ENCODE measurements around the gene RELT. TPM values are rescaled to one million over a fixed set of nuclear protein-coding genes. Genes with fewer than 3 reads are reported as not detected.

RELT gene
- total RNA-seq, 1 experiment from 2014 or later = 24.5 TPM

DNA sequence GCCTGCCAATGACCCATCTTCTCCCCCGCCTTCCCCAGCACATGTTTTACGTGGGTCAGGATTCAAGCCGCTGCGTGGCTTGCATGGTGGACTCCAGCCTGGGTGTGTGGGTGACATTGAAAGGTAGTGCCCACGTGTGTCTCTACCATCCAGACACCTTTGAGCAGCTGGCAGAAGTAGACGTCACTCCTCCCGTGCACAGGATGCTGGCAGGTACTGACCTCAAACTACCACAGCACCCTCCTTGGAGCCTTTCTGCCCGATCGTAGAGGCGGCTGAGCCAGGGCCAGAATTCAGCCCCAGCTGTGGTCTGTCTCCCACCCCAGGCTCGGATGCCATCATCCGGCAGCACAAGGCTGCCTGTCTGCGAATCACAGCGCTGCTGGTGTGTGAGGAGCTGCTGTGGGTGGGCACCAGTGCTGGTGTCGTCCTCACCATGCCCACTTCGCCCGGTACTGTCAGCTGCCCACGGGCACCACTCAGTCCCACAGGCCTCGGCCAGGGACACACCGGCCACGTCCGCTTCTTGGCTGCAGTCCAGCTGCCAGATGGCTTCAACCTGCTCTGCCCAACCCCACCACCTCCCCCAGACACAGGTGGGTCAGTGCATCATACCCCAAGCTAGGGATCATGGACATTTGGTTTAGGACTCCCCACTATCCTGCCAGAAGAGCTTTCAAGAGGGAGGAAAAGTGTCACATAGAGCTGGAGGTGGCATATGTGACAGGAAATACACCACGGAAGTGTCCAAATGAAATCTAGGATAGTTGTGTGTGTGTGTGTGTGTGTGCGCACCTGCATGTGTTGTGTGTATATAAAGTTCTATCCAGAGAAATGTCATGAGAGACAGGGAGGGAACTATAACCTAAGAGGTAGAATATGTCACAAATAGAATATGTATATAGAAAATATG is 10.6 kb upstream of the RELT start:
- no peak for ATAC-seq
- no peaks in the 10 kb centered on the region for H3K27me3 ChIP-seq (ENCODE audit: low read length)
- no peaks in the 10 kb centered on the region for H3K4me1 ChIP-seq (ENCODE audit: insufficient read depth, low read length)
- TF ChIP-seq EZH2 (IDR thresholded peaks at IDR 0.05; ENCODE audit: low read length, unreplicated experiment) (no peak), CTCF (conservative IDR thresholded peaks at IDR 0.05; ENCODE audit: low read depth, low read length) (no peak), EZH2phosphoT487 (IDR thresholded peaks at IDR 0.05; ENCODE audit: borderline replicate concordance, low read length) (no peak)
- H3K4me3 ChIP-seq (ENCODE audit: low read length) = no peak overlapping the region
- H3K4me2 ChIP-seq (ENCODE audit: low read length) = no peak overlapping the region
- no peaks in the 10 kb centered on the region for H3K79me2 ChIP-seq (ENCODE audit: low read length)
- ChIA-PET POLR2A (ENCODE audit: unreplicated experiment) (no interaction called here), CTCF (no interaction called here)
- H4K20me1 ChIP-seq (ENCODE audit: low read length) = no peaks in the 10 kb centered on the region
- no peak overlapping the region for H2AFZ ChIP-seq (ENCODE audit: low read length)
- no TSS peak for BruUV-seq (replicated peaks)
- no peaks in the 10 kb centered on the region for H3K9me2 ChIP-seq (replicated peaks; ENCODE audit: low read length)
- no peaks in the 10 kb centered on the region for H3F3A ChIP-seq (ENCODE audit: low read length, unreplicated experiment)
- no peak for DNase-seq
- no peaks in the 10 kb centered on the region for H3K36me3 ChIP-seq (ENCODE audit: low read depth, low read length)
- H3K27ac ChIP-seq (ENCODE audit: low read length) = no peak overlapping the region
- intact Hi-C loops (cut with micrococcal nuclease) = no loop called here
- H3K9ac ChIP-seq (ENCODE audit: low read length) = no peak overlapping the region
- no peaks in the 10 kb centered on the region for H3K9me3 ChIP-seq (ENCODE audit: low read length)

GRCh38 chr11:73366265-73366610 is 10.0 kb upstream of the RELT start:
- H3K9me2 ChIP-seq (replicated peaks; ENCODE audit: low read length) = no peaks in the 10 kb centered on the region
- no peaks in the 10 kb centered on the region for H3K79me2 ChIP-seq (ENCODE audit: low read length)
- no peaks in the 10 kb centered on the region for H4K20me1 ChIP-seq (ENCODE audit: low read length)
- ChIA-PET POLR2A (ENCODE audit: unreplicated experiment) (no interaction called here), CTCF (no interaction called here)
- H3F3A ChIP-seq (ENCODE audit: low read length, unreplicated experiment) = no peaks in the 10 kb centered on the region
- DNase-seq (no peak), ATAC-seq (no peak)
- no peak overlapping the region for H3K4me2 ChIP-seq (ENCODE audit: low read length)
- BruUV-seq (replicated peaks) = no TSS peak
- no peaks in the 10 kb centered on the region for H3K9me3 ChIP-seq (ENCODE audit: low read length)
- H3K27ac ChIP-seq (ENCODE audit: low read length) = no peak overlapping the region
- no peak overlapping the region for H3K4me3 ChIP-seq (ENCODE audit: low read length)
- intact Hi-C loops (cut with micrococcal nuclease) = no loop called here
- no peak overlapping the region for H2AFZ ChIP-seq (ENCODE audit: low read length)
- H3K27me3 ChIP-seq (ENCODE audit: low read length) = no peaks in the 10 kb centered on the region
- H3K9ac ChIP-seq (ENCODE audit: low read length) = no peak overlapping the region
- no peaks in the 10 kb centered on the region for H3K4me1 ChIP-seq (ENCODE audit: insufficient read depth, low read length)
- TF ChIP-seq EZH2 (IDR thresholded peaks at IDR 0.05; ENCODE audit: low read length, unreplicated experiment) (no peak), EZH2phosphoT487 (IDR thresholded peaks at IDR 0.05; ENCODE audit: borderline replicate concordance, low read length) (no peak), CTCF (conservative IDR thresholded peaks at IDR 0.05; ENCODE audit: low read depth, low read length) (no peak)
- H3K36me3 ChIP-seq (ENCODE audit: low read depth, low read length) = no peaks in the 10 kb centered on the region

GRCh38 chr11:73366953-73367352 is 9.2 kb upstream of the RELT start:
- H3F3A ChIP-seq (ENCODE audit: low read length, unreplicated experiment) = no peaks in the 10 kb centered on the region
- H3K9me2 ChIP-seq (replicated peaks; ENCODE audit: low read length) = no peaks in the 10 kb centered on the region
- no peak overlapping the region for H3K4me3 ChIP-seq (ENCODE audit: low read length)
- ChIA-PET CTCF (no interaction called here), POLR2A (ENCODE audit: unreplicated experiment) (no interaction called here)
- no peak overlapping the region for H3K4me2 ChIP-seq (ENCODE audit: low read length)
- ATAC-seq (no peak), DNase-seq (no peak)
- no peak overlapping the region for H3K27ac ChIP-seq (ENCODE audit: low read length)
- intact Hi-C loops (cut with micrococcal nuclease) = no loop called here
- H3K9me3 ChIP-seq (ENCODE audit: low read length) = no peaks in the 10 kb centered on the region
- no peak overlapping the region for H3K9ac ChIP-seq (ENCODE audit: low read length)
- no TSS peak for BruUV-seq (replicated peaks)
- no peak overlapping the region for H2AFZ ChIP-seq (ENCODE audit: low read length)
- no peak for TF ChIP-seq EZH2phosphoT487 (IDR thresholded peaks at IDR 0.05; ENCODE audit: borderline replicate concordance, low read length)
- TF ChIP-seq EZH2 (IDR thresholded peaks at IDR 0.05; ENCODE audit: low read length, unreplicated experiment) = no peak
- no peak for TF ChIP-seq CTCF (conservative IDR thresholded peaks at IDR 0.05; ENCODE audit: low read depth, low read length)
- no peaks in the 10 kb centered on the region for H3K4me1 ChIP-seq (ENCODE audit: insufficient read depth, low read length)
- H4K20me1 ChIP-seq (ENCODE audit: low read length) = no peaks in the 10 kb centered on the region
- no peaks in the 10 kb centered on the region for H3K36me3 ChIP-seq (ENCODE audit: low read depth, low read length)
- no peaks in the 10 kb centered on the region for H3K79me2 ChIP-seq (ENCODE audit: low read length)
- no peaks in the 10 kb centered on the region for H3K27me3 ChIP-seq (ENCODE audit: low read length)

Data from PC-3 (cell line).